GM21360 (cell line): Measurements from ENCODE around the gene RAPGEF5.

Experiments
- ATAC-seq: cut with Tn5 transposase; IDR thresholded peaks from one replicate; pipeline ENCODE4 v1.9.1; 2021; ENCODE audit warnings: mild to moderate bottlenecking, moderate library complexity; ENCODE audit not compliant: unreplicated experiment

RAPGEF5 gene

DNA sequence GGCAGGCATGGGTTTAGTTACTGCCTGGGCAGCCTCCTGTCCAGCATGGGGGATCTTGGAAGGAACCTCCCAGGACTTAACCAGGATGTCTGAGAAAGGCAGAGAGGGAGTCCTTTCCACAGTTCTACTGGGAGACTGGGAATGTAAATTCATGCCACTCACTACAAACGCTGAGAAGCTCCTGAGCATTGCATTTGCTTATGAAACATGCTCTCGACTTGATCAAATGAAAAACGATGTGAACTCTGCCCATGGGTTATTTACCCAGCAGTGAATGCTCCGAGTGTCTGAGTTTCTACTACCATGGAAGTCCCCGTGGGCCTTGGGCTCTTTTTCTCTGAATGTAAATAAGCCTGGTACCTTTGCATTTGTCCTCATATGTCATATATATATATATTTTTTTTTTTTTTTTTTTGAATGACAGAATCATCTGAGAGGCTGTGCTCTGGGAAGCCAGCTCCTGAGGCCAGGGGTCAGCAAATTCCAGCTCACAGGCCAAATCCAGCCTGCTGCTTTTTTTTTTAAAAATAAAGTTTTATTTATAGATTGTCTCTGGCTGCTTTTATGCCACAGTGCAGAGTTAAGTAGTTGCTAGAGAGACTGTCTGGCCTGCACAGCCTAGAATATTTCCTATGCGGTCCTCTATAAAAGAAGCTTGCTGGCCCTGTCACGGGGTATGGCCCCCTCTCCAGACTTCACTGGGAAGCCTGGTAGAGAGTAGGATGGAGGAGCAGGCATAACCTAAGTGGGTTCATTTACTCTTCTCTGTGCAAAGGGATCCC is 21.4 kb upstream of the RAPGEF5 start:
- no peak for ATAC-seq

DNA sequence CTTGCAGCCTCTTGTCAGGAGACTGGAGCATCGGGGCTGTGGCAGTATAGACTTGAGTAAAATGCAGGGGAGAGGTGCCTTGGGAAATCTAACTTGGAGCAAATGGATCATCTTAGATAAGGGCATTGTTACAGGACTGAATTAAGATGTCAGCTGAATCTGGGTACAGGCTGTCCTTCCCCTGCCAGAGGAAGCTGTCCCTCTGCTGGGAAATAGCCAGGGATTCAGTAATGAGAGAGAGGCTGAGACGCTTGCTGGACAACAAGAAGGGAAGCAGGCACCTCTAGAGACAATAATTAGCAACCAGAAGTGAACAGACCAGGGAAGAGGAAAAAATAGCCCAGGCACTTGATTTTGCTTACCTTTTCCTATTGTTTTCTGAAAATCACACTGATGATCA is 20.7 kb upstream of the RAPGEF5 start:
- no peak for ATAC-seq

- no peak for ATAC-seq
Observed at GRCh38 chr7:22375359-22376048, 18.6 kb upstream of the RAPGEF5 start.

- ATAC-seq, result no peak
Observed at GRCh38 chr7:22373911-22374310, 17.0 kb upstream of the RAPGEF5 start.

DNA sequence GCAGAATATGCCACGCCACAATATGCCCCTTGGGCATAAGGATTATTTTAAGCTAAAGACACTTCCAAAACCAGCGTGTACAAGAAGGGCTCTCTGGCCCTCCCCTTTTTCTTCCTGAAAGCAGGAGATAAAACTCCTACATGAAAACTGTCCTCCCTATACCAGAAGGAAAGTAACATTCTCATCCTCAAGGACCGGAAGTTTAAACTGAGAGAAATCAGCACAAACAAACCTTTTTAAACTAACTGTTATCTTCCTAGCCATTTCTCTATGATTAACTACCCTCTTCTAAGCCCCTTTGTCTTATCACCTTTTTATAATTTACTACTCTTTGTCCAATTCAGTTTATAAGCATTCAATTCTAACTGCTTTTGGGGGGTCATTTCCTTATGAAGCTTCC is 16.4 kb upstream of the RAPGEF5 start:
- no peak for ATAC-seq

DNA sequence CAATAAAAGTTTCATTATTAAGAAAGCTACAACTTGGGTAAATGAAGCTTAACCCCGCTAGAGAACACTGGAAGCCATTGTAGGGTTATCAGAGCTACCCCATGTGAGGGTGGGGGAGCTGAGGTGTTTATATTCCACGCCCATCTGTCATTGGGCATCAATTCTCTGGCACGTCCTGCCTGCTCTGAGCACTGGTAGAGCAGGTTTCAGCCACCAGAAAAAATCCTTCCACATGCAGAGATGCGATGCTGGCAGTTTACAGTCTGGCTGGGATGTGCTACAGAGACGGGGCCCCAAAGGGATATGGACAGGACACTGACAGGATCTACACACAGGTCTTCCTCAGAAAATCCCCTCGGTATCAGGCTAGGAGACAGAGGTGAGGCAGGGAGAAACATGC is 15.9 kb upstream of the RAPGEF5 start:
- no peak for ATAC-seq

DNA sequence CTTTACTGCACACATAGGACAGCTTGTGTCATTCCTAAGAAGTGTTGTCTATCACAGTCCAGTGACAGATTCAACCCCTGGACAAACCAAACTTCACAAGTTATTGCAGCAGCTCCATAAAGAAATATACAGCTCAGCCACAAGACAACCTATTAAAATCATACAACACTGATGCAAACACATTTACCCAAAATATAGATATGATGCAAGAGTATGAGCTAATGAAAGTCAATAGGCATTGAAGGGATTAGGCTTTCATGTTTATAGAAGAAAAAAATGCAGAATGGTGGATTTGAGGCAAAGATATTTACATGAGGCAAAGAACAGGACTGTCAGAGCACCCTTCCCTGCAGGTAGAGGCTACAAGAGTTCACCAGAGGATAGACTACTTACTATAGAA is 14.9 kb upstream of the RAPGEF5 start:
- ATAC-seq, result no peak

DNA sequence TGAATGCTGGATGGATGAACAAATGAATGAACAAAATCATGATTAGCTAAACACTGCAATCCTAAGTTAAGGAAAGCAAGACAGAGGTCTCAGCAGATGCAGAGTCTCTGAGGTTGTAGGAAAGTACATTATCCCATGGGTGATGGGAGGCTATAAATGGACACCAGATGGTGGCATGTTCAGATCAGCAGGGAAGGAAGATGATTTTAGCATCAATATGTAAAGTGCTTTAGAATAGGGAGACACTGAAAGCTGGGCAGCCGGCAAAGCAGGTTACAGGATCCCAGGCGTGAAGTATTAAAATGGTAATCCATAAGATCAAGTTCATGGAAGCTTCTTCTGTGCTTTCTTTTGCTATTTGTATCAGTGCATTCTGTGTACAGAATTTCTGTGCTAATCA is 7.9 kb upstream of the RAPGEF5 start:
- no peak for ATAC-seq

GRCh38 chr7:22363756-22364422 is 6.9 kb upstream of the RAPGEF5 start:
- ATAC-seq, result no peak

DNA sequence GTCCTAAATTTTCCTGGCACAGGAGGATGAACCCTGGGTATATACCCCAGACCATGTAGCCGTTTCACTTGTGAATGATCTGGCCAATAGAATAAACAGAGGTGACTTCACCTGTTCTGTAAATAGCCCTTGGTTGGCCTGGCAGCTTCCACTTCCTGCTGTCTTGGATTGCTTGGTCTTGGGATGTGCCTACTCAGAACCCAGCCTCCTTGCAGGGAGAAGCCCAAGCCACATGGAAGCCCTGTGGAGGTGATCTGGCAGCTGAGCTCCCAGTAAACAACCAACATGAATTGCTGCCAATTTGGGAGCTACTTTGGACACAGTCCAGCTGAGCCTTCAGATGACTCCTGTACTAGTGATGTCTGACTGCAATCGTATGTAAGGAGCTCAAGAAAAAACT is 4.8 kb upstream of the RAPGEF5 start:
- ATAC-seq, result no peak

DNA sequence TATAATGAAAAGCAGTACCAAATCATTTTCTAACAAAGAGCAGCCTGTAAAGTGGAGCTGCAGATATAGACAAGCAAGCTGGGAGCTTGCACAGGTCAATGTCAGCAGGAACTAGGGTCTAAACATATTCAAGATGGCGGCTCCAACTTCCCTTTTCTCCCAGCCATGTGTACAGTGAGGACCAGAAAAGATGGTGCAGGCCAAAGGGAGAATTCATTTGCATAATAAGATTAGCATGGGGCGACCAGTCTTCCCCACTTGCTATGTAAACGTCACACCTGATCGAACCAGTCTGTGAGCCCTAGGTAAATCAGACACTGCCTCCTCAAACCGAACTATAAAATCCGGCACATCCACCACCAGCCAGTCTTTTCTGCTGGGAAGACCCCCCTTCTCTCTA is 4.4 kb upstream of the RAPGEF5 start:
- no peak for ATAC-seq

- no peak for ATAC-seq
Observed at GRCh38 chr7:22358820-22359697, 2.1 kb upstream of the RAPGEF5 start.

GRCh38 chr7:22357311-22358175 is 589 bp upstream of the RAPGEF5 start:
- ATAC-seq, result no peak

DNA sequence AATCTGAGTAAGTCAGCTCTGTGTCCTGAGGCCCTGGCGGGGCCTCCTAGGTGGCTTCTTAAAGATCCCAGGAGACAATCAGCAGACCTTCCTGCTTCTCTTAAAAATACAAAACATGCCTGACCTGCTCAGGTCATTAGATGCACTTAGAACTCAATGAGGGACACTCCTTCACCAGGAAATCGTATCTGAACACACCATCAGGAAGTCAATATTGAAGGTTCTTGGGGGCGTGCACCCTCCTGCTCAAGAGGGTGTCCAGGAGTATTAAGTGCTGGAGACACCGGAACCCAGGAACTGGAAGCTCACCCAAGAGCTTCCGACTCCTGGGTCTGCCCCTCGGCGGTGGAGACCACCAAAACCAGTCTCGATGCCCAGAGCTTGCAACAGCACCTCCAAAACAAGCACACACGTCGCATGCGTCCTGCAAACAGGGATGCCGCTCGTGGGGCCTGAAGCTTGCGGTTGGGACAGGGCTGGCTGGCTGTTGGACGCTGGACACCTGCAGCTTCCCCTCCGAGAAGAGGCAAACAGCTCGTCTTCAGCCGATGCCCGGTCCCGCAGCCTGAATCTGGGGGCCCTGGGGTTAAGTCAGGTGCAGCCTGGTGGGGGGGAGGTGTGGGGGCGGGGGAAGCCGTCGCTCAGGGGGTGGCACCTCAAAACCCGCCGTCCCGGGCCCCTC is 803 bp downstream of the RAPGEF5 start:
- peak; percentile 10 for ATAC-seq

GRCh38 chr7:22355620-22356009 is 1.3 kb downstream of the RAPGEF5 start:
- no peak for ATAC-seq

- ATAC-seq, result no peak
Observed at GRCh38 chr7:22354462-22354861, 2.5 kb downstream of the RAPGEF5 start.

GRCh38 chr7:22352887-22353286 is 4.1 kb downstream of the RAPGEF5 start:
- no peak for ATAC-seq

DNA sequence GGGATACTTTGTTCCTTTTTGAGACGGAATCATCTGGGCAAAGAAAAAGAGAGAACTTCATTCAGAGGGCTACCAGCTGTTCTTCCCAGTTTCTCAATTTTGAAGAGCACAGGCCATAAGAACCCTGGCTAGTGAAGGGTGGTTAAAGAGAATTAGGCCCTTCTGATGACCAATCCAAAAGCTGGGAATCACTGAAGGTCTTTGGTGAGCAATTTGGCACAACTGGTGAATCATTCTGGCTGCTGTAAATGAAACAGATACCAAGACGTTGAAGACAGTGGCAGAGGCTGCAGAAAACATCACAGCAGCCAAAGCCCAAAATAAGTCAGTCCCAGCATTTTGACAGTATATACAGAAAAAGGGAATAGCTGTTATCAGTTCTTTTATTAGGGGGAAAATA is 5.1 kb downstream of the RAPGEF5 start:
- no peak for ATAC-seq

DNA sequence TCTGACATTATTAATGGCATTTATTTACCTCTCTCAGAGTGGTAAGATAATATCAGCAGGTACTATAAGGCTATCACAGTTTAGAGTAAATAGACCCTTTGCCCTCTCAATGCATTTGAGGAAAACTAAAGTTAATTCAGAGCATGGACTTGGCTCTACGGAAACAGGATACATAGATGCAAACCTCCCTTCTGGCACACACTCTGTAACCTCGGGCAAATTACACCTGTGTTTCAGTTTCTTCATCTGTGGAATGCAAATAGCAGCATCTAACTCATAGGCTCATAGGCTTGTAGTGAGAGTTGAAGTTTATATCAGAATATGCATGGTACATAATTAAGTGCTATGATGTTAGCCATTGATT is 5.6 kb downstream of the RAPGEF5 start:
- ATAC-seq, result peak; percentile 63
